GM12864 (cell line): ENCODE results near the gene SERPINA12.

Source experiments
- DNase-seq: peaks from one replicate; pipeline ENCODE4 v3.0.0-alpha.2; 2011; ENCODE audit warnings: low read depth
- H3K4me3 ChIP-seq: 2 replicates; pipeline ENCODE4 v1.5.1; 2011; ENCODE audit warnings: mild to moderate bottlenecking, low read depth, low read length, control low read depth
- CTCF ChIP-seq: IDR thresholded peaks from 2 replicates; pipeline ENCODE4 v1.5.1; 2011; ENCODE audit warnings: low read depth, mild to moderate bottlenecking, moderate library complexity, low read length, control low read depth, inconsistent platforms; ENCODE audit errors: missing control alignments

Gene SERPINA12

GRCh38 chr14:94542811-94543440, 33.7 kb upstream of the SERPINA12 start:
- H3K4me3 ChIP-seq = no peak overlapping the region
- TF ChIP-seq CTCF = no peak
- no peak for DNase-seq

GRCh38 chr14:94542111-94542810, 33.0 kb upstream of the SERPINA12 start:
- TF ChIP-seq CTCF = no peak
- H3K4me3 ChIP-seq = no peak overlapping the region
- no peak for DNase-seq

GRCh38 chr14:94541234-94541975, 32.1 kb upstream of the SERPINA12 start:
- no peak overlapping the region for H3K4me3 ChIP-seq
- no peak for DNase-seq
- TF ChIP-seq CTCF = no peak

GRCh38 chr14:94540031-94540794, 30.9 kb upstream of the SERPINA12 start:
- TF ChIP-seq CTCF = no peak
- no peak for DNase-seq
- no peak overlapping the region for H3K4me3 ChIP-seq

- H3K4me3 ChIP-seq = no peak overlapping the region
- no peak for DNase-seq
- TF ChIP-seq CTCF = no peak
Measured at GRCh38 chr14:94539181-94539580, 29.9 kb upstream of the SERPINA12 start.

GRCh38 chr14:94538070-94538740, 28.9 kb upstream of the SERPINA12 start:
- DNase-seq = no peak
- no peak overlapping the region for H3K4me3 ChIP-seq
- TF ChIP-seq CTCF = no peak
